OCI-LY3 (cell line): ENCODE data around the gene CCSER1.

ENCODE experiments used
- EZH2phosphoT487 ChIP-seq: fragments of 200-600 bp; shearing (Covaris generic); IDR thresholded peaks from 2 replicates; pipeline ENCODE4 v1.6.1; 2018; ENCODE audit warnings: antibody characterized with exemption, mixed run types, low read depth
- TF ChIP-seq, protein P1 (sequence below): fragments of 200-600, 300-600 bp; sonication (generic); IDR thresholded peaks from 2 replicates; pipeline ENCODE4 v1.5.1; 2014; ENCODE audit warnings: antibody characterized with exemption, low read length, low read depth

- TF ChIP-seq, protein P1, sequence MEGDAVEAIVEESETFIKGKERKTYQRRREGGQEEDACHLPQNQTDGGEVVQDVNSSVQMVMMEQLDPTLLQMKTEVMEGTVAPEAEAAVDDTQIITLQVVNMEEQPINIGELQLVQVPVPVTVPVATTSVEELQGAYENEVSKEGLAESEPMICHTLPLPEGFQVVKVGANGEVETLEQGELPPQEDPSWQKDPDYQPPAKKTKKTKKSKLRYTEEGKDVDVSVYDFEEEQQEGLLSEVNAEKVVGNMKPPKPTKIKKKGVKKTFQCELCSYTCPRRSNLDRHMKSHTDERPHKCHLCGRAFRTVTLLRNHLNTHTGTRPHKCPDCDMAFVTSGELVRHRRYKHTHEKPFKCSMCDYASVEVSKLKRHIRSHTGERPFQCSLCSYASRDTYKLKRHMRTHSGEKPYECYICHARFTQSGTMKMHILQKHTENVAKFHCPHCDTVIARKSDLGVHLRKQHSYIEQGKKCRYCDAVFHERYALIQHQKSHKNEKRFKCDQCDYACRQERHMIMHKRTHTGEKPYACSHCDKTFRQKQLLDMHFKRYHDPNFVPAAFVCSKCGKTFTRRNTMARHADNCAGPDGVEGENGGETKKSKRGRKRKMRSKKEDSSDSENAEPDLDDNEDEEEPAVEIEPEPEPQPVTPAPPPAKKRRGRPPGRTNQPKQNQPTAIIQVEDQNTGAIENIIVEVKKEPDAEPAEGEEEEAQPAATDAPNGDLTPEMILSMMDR: no peak
- TF ChIP-seq EZH2phosphoT487: no peak
These were observed 869.6 kb downstream of the CCSER1 start for GRCh38 chr4:90996813-90997212.
